Medulla oblongata (tissue), 1 donor: ENCODE measurements around the gene MAPK1.
"Not testable (repeated sequence)": the region's sequence is repeated elsewhere in the genome, so short reads cannot be mapped to it uniquely, and the experiment has no call there.

ENCODE experiments used
- DNase-seq: peaks from one replicate; pipeline ENCODE4 v3.0.0-alpha.2; 2015; ENCODE audit errors: extremely low spot score

The MAPK1 gene

GRCh38 chr22:21867528-21868266, at the start of gene MAPK1:
MAPK1 (minus strand) TSS chr22:21867645; CDS start chr22:21867440, 205 bp downstream.
- DNase-seq, result peak; percentile 95

DNA sequence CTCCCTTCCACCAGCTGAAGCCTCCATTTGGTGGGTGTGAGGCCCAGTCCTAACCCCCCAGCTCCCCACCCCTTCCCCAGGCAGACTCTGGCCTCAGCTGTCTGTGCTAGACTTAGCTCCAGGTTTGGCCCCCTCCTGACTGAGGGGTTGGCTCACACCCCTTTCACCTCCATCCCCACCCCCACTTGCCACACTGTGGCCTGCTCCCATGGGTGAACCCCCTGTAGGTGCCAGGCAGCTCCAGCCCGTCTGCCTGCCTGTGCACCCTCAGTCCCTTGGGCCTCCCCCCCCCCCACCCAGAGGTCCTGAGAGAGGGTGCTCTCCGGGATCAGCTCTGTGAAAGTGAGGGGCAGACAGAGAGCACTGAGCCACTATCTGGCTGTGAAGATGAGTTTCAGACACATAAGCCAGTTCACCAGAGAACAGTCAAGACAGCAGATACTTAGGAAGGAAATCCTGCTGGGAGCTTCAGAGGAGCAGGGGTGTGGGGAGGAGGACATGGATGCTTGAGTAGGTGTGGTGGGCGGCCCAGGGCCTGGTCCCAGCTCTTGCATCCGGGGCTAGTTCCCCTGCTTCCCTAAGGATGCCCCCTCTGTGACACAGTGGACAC, 49.0 kb upstream of the MAPK1 start:
- no peak for DNase-seq

- DNase-seq, result no peak
Observed at GRCh38 chr22:21915624-21916308, 48.3 kb upstream of the MAPK1 start.

DNA sequence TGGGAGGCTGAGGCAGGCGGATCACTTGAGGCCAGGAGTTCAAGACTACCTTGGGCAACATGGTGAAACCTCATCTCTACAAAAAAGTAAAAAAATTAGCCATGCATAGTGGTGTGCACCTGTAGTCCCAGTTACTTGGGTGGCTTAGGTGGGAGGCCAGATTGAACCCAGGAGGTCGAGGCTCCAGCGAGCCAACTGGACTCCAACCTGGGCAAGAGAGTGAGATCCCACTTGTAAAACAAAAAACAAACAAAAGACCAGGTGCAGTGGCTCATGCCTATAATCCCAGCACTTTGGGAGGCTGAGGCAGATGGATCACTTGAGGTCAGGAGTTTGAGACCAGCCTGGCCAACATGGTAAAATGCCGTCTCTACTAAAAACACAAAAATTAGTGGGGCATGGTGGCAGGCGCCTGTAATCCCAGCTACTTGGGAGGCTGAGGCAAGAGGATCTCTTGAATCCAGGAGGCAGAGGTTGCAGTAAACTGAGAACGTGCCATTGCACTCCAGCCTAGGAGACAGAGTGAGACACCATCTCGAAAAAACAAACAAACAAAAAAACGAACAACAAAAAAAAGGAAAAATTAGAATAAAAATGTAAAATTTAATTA, 46.7 kb upstream of the MAPK1 start:
- DNase-seq, result not testable (repeated sequence)

- DNase-seq, result not testable (repeated sequence)
Observed at GRCh38 chr22:21910367-21910766, 42.9 kb upstream of the MAPK1 start.

- DNase-seq, result no peak
Observed at GRCh38 chr22:21909871-21910270, 42.4 kb upstream of the MAPK1 start.

DNA sequence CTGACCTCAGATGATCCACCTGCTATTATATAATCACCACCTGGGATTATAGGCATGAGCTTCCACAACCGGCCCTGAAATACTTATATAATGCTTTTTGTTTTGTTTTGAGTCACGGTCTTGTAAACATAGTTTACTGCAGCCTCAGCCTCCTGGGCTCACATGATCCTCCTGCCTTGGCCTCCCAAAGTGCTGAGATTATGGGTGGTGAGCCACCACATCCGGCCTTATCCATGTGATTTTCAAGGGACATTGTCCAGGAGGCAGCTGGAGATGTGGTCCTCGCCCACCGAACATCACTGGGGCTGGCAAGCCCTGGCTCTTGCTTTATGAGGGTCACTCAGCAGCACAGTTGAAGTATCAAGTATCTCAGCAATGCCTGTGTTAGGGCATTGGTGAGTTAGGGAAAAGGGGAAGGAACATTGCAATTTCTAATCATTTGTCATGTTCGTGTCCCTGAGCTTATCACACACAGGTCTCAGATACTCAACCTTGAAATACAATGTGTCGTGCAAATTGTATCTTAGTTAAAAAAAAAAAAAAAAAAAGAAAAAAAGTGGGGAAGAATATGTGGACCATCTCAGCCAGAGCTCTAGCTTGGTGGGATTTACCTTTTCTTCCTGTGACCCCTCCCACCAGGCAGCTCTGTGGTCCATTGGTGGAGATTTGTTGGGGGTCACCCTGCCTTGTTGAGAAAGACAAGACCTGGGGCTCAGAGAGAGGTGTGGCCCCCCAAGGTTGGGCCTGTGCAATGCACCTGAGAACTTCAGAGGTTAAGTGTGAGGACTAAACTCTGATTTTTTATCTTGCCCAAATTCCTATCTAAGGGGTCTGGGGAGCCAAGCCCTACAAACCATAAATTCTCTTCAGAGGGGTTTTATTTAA, 40.4 kb upstream of the MAPK1 start:
- DNase-seq, result no peak

GRCh38 chr22:21905234-21905633, 37.8 kb upstream of the MAPK1 start:
- DNase-seq, result not testable (repeated sequence)

DNA sequence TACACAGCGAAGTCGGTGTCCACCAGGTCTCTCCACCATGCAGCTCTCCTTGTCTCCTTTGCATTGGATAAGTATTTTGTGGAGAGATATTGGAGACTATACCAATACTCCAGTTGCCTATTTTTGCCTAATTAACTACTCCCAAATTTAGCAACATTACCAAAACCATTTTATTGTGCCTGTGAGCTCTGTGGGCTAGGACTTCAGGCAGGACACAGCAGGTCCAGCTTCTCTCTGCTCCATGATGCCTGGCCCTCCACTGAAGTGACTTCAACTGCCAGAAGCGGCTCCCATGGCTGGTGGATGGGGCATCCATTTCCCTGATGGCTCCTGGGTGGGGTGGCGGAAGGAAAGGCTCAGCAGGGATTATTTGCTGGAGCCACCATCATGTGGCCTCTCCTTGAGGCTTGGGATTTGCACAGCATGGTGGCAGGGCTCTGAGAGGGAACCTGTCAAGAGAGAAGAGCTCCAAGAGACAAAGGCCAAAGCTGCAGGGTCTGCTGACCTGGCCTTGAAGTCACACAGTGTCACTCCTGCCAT, 36.9 kb upstream of the MAPK1 start:
- DNase-seq, result no peak

DNA sequence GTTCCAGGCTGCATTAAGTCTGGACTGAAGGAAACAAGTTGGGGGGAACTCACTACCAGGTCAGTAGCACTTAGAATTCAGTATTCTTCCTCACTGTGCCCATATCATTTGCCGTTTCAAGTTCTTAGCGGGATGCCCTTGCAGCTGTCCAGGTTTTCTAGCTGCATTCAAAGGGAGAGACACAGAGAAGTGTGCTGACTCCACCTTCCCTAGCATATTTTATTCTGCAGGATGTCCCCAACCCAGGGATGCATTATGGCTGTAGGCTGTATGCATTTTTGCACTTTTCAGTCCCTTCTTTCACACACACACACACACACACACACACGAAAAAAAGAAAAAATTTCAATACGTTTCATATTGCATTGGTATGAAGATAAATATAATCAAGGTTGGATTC, 35.8 kb upstream of the MAPK1 start:
- no peak for DNase-seq

DNA sequence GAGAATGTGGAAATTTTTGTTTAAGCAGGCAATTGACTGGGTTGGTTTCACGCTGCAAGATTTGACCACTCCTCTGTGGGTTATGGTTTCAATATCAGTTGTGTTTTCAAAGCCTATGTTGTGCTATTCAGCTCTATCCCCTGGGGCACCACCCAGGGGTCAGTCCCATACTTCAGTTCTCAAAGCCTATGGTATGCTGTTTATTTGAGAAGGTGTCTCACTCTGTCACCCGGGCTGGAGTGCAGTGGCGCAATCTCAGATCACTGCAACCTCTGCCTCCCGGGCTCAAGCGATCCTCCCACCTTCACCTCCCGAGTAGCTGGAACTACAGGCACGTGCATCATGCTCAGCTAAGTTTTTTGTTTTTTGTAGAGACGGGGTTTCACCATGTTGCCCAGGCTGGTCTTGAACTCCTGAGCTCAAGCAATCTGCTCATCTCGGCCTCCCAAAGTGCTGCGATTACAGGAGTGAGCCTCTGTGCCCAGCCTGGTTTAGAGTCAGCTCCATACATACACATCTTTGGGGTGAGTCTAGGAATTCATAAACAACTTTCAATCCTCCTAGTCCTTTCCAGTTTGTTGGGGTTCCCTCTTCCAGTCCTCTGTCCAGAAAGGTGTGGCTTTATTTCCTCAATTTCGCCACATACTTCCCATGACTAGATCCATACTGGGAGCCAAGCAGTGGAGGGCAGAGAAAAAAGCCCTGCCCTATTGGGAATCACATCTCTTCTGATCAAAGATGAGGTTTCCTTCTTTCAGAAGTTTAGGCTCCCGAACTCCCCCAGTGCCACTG, 35.0 kb upstream of the MAPK1 start:
- DNase-seq, result no peak

DNA sequence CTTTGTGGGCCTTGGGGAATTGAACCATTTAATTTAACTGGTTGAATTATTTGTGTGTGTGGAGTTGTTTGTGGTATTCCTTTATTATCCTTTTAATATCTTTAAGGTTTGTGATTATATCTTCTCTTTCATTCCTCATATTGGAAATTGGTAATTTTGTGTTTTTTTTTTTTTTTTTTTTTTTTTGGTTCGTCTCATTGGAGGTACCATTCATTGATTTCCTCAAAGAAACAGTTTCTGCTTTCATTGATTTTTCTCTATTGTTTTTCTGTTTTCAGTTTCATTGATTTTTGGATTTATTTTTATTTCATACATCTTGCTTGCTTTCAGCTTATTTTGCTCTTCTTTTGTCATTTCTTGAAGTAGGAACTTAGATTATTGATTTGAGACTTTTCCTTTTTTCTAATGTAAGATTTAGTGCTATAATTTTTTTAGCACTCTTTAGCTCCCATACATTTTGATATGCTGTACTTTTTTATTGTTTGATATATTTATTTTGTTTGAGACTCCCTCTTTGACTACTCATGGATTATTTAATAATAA, 31.0 kb upstream of the MAPK1 start:
- no peak for DNase-seq

DNA sequence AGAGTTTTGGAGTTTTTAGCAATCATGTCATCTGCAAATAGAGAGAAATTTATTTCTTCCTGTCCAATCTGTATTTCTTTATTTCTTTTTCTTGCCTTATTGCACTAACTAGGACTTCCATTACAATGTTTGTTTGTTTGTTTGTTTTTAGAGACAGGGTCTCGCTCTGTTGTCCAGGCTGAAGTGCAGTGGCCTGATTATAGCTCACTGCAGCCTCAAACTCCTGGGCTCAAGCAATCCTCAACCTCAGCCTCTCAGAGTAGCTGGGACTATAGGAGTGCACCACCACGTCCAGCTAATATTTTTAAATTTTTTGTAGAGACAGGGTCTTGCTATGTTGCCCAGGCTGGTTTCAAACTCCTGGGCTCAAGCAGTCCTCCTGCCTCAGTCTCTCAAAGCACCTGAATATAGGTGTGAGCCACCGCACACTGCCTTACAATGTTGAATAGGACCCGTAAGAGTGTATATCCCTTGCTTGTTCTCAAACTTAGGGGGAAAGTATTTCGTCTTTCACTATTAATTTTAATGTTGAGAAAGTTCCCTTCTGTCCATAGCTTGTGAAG, 29.6 kb upstream of the MAPK1 start:
- no peak for DNase-seq

DNA sequence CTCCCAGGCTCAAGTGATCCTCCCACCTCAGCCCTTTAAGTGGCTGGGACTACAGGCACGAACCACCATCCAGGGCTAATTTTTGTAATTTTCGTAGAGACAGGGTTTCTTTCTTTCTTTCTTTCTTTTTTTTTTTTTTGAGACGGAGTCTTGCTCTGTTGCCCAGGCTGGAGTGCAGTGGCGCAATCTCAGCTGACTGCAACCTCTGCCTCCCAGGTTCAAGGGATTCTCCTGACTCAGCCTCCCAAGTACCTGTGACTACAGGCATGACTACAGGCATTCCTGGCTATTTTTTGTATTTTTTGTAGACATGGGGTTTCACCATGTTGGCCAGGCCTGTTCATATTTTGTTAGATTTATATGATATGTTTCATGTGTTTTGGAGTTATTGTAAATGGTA, 28.8 kb upstream of the MAPK1 start:
- DNase-seq, result not testable (repeated sequence)

DNA sequence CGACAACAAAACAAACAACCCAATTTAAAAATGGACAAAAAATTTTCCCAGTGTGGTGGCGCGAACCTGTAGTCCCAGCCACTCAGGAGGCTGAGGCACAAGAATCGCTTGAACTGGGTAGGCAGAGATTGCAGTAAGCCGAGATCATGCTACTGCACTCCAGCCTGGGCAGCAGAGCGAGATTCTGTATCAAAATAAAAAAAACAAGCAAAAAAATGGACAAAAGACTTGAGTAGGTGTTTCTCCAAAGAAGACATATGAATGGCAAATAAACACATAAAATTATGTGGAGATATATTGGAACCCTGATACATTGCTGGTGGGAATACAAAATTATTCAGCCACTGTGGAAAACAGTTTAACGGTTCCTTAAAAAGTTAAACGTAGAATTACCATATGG, 27.4 kb upstream of the MAPK1 start:
- DNase-seq, result no peak

GRCh38 chr22:21889251-21889990, 22.0 kb upstream of the MAPK1 start:
- no peak for DNase-seq

- DNase-seq, result no peak
Observed at GRCh38 chr22:21887841-21888240, 20.4 kb upstream of the MAPK1 start.

DNA sequence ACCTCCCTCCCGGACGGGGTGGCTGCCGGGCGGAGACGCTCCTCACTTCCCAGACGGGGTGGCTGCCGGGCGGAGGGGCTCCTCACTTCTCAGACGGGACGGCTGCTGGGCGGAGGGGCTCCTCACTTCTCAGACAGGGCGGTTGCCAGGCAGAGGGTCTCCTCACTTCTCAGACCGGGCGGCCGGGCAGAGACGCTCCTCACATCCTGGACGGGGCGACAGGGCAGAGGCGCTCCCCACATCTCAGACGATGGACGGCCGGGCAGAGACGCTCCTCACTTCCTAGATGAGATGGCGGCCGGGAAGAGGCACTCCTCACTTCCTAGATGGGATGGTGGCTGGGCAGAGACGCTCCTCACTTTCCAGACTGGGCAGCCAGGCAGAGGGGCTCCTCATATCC, 16.5 kb upstream of the MAPK1 start:
- DNase-seq, result not testable (repeated sequence)

DNA sequence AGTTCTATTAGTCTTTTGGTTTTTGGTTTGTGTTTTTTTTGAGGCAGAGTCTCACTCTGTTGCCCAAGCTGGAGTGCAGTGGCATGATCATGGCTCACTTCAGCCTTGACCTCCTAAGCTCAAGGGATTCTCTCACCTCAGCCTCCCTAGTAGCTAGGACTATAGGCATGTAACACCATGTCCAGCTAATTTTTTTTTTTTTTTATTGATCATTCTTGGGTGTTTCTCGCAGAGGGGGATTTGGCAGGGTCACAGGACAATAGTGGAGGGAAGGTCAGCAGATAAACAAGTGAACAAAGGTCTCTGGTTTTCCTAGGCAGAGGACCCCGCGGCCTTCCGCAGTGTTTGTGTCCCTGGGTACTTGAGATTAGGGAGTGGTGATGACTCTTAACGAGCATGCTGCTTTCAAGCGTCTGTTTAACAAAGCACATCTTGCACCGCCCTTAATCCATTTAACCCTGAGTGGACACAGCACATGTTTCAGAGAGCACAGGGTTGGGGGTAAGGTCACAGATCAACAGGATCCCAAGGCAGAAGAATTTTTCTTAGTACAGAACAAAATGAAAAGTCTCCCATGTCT, 15.4 kb upstream of the MAPK1 start:
- not testable (repeated sequence) for DNase-seq
